GM12878 (cell line): ENCODE data around the gene GABBR1.

Experiments
- BHLHE40 ChIP-seq, 2 experiments: fragments of 450-650 bp in 1 of 2; IDR thresholded peaks; 2 replicates each; pipeline ENCODE4 v1.6.1; 2011 to 2017; ENCODE audit warnings: low read depth in 2 of 2, borderline replicate concordance in 1 of 2, improper control_type of control experiment in 1 of 2, low read length in 1 of 2, mild to moderate bottlenecking in 1 of 2
- CEBPB ChIP-seq, 2 experiments: fragments of 150-350 bp in 1 of 2; IDR thresholded peaks; 2 replicates each; pipeline ENCODE4 v1.6.1; 2012 to 2014; ENCODE audit warnings: low read depth in 2 of 2, low read length in 2 of 2, borderline replicate concordance in 1 of 2, inconsistent platforms in 1 of 2
- ESRRA ChIP-seq: IDR thresholded peaks from 2 replicates; pipeline ENCODE4 v1.6.1; 2012; ENCODE audit warnings: mild to moderate bottlenecking, low read length, improper control_type of control experiment
- HDAC6 ChIP-seq: fragments of 200-600 bp; sonication (generic); IDR thresholded peaks from one replicate; pipeline ENCODE4 v1.8.0; 2017; ENCODE audit warnings: antibody characterized with exemption; ENCODE audit not compliant: unreplicated experiment
- IRF3 ChIP-seq: fragments of 450-650 bp; IDR thresholded peaks from 2 replicates; pipeline ENCODE4 v1.6.1; 2014; ENCODE audit warnings: mild to moderate bottlenecking
- NFYB ChIP-seq: IDR thresholded peaks from 2 replicates; pipeline ENCODE4 v1.6.1; 2011; ENCODE audit warnings: low read depth, mild to moderate bottlenecking, low read length, improper control_type of control experiment, moderate library complexity; ENCODE audit not compliant: insufficient read depth
- NR2C2 ChIP-seq: IDR thresholded peaks from 2 replicates; pipeline ENCODE4 v1.6.1; 2011; ENCODE audit warnings: borderline replicate concordance, low read depth; ENCODE audit not compliant: control insufficient read depth, insufficient read length
- POLR2A ChIP-seq: IDR thresholded peaks from 2 replicates; pipeline ENCODE4 v1.6.1; 2011; ENCODE audit warnings: low read depth, mild to moderate bottlenecking, low read length
- STAT1 ChIP-seq: fragments of 450-650 bp; conservative IDR thresholded peaks from 2 replicates; pipeline ENCODE4 v1.6.1; 2014; ENCODE audit warnings: antibody characterized with exemption, mild to moderate bottlenecking
- TCF7 ChIP-seq: IDR thresholded peaks from 2 replicates; pipeline ENCODE4 v1.6.1; 2014; ENCODE audit warnings: antibody characterized with exemption, borderline replicate concordance
- YBX1 ChIP-seq: fragments of 450-650 bp; IDR thresholded peaks from 2 replicates; pipeline ENCODE4 v1.6.1; 2016; ENCODE audit warnings: antibody characterized with exemption
- ZNF384 ChIP-seq: IDR thresholded peaks from 2 replicates; pipeline ENCODE4 v1.6.1; 2012; ENCODE audit warnings: low read depth, mild to moderate bottlenecking, low read length, improper control_type of control experiment, borderline replicate concordance
- TF ChIP-seq, protein P1 (sequence below), 3 experiments: IDR thresholded peaks in 2 of 3; conservative IDR thresholded peaks in 1 of 3; 2 replicates each; pipeline ENCODE4 v1.5.1; 2011; ENCODE audit warnings: low read depth in 3 of 3, low read length in 3 of 3, mild to moderate bottlenecking in 3 of 3, control low read depth in 2 of 3, moderate library complexity in 2 of 3, inconsistent platforms in 1 of 3, mixed read lengths in 1 of 3; ENCODE audit not compliant: control insufficient read depth in 2 of 3, insufficient read depth in 1 of 3; ENCODE audit errors: extremely low read depth in 1 of 3
- TF ChIP-seq, protein P2 (sequence below): IDR thresholded peaks from 2 replicates; pipeline ENCODE4 v1.6.1; 2012; ENCODE audit warnings: low read depth, low read length, improper control_type of control experiment

- TF ChIP-seq, protein P1, sequence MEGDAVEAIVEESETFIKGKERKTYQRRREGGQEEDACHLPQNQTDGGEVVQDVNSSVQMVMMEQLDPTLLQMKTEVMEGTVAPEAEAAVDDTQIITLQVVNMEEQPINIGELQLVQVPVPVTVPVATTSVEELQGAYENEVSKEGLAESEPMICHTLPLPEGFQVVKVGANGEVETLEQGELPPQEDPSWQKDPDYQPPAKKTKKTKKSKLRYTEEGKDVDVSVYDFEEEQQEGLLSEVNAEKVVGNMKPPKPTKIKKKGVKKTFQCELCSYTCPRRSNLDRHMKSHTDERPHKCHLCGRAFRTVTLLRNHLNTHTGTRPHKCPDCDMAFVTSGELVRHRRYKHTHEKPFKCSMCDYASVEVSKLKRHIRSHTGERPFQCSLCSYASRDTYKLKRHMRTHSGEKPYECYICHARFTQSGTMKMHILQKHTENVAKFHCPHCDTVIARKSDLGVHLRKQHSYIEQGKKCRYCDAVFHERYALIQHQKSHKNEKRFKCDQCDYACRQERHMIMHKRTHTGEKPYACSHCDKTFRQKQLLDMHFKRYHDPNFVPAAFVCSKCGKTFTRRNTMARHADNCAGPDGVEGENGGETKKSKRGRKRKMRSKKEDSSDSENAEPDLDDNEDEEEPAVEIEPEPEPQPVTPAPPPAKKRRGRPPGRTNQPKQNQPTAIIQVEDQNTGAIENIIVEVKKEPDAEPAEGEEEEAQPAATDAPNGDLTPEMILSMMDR (IDR thresholded peaks at IDR 0.05 in 2 of 3, conservative IDR thresholded peaks at IDR 0.05 in 1 of 3; ENCODE audit: control insufficient read depth in 2 of 3, extremely low read depth in 1 of 3, insufficient read depth in 1 of 3, low read depth in 3 of 3, low read length in 3 of 3): no peak
- TF ChIP-seq HDAC6: no peak
- TF ChIP-seq, protein P2, sequence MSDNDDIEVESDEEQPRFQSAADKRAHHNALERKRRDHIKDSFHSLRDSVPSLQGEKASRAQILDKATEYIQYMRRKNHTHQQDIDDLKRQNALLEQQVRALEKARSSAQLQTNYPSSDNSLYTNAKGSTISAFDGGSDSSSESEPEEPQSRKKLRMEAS: no peak
- no peak for TF ChIP-seq STAT1
- TF ChIP-seq TCF7: no peak
- TF ChIP-seq POLR2A: no peak
- no peak for TF ChIP-seq NFYB
- TF ChIP-seq BHLHE40 (IDR thresholded peaks at IDR 0.05; ENCODE audit: borderline replicate concordance in 1 of 2, low read depth in 2 of 2, low read length in 1 of 2): no peak
- no peak for TF ChIP-seq NR2C2
- no peak for TF ChIP-seq IRF3
- TF ChIP-seq ESRRA: no peak
- TF ChIP-seq YBX1: no peak
- TF ChIP-seq CEBPB (IDR thresholded peaks at IDR 0.05; ENCODE audit: borderline replicate concordance in 1 of 2, low read depth in 2 of 2, low read length in 2 of 2): no peak
- no peak for TF ChIP-seq ZNF384
Measured at GRCh38 chr6:29525311-29525639, 107.7 kb downstream of the GABBR1 start.
